ENCODE measurements around the gene HAPLN2. TPM values are rescaled to one million over a fixed set of nuclear protein-coding genes. Genes with fewer than 3 reads are reported as not detected.
A peak's percentile ranks its signal among the peaks of the same experiment; 100 is the strongest.

The HAPLN2 gene
- total and polyA plus RNA-seq, 2 donors (not counting 1 experiment from before 2014, with no cell fraction given) = 0.13 TPM; not detected in 1

GRCh38 chr1:156572663-156573018 lies 46.6 kb upstream of the HAPLN2 start:
- peaks cover 0 to 2% (median 0%) of the 10 kb centered on the region in 3 donors for H3K9me3 ChIP-seq (ENCODE audit: control extremely low read depth in 1 of 3, control insufficient read depth in 2 of 3, insufficient read depth in 1 of 3, low read length in 2 of 3)
- peaks cover 0 to 32% (median 14%) of the 10 kb centered on the region in 4 experiments for H3K27me3 ChIP-seq (replicated peaks in 1 of 4; ENCODE audit: control extremely low read depth in 1 of 4, control insufficient read depth in 3 of 4, insufficient read depth in 4 of 4, low read length in 3 of 4)
- ChIA-PET POLR2A (no interaction called here), CTCF (interaction anchor here (0.8 to 2.5 kb wide), 5 partner anchors 12 to 187 kb away, joined by 3 to 9 read pairs (median 3); no protein-coding TSS in a partner anchor)
- peaks cover 13 to 14% of the 10 kb centered on the region in 2 donors for H3K4me1 ChIP-seq (ENCODE audit: control insufficient read depth in 2 of 2, insufficient read depth in 2 of 2, low read length in 2 of 2)
- H3K27ac ChIP-seq (ENCODE audit: low read length in 2 of 2) = no peak overlapping the region
- Mint-ChIP-seq H3K27ac (peak overlapping the region; percentile 12), H3K27me3 (peaks cover 23% of the 10 kb centered on the region), H3K9me3 (ENCODE audit: insufficient read depth) (no peaks in the 10 kb centered on the region), H3K4me3 (peak overlapping the region; percentile 85), H3K4me1 (peaks cover 13% of the 10 kb centered on the region)
- no peak for ATAC-seq (ENCODE audit: low read depth)
- peak overlapping the region; percentile 54 for H3K9ac ChIP-seq (ENCODE audit: low read length)
- DNase-seq = no peak
- H3K79me2 ChIP-seq (ENCODE audit: control insufficient read depth, insufficient read depth, low read length) = no peaks in the 10 kb centered on the region
- no peaks in the 10 kb centered on the region for H4K20me1 ChIP-seq (ENCODE audit: control insufficient read depth, insufficient read depth, low read length, poor library complexity, severe bottlenecking)
- TF ChIP-seq CTCF (IDR thresholded peaks at IDR 0.05) (no peak), EZH2 (IDR thresholded peaks at IDR 0.05; ENCODE audit: borderline replicate concordance, insufficient read depth, low read depth, low read length, poor library complexity, severe bottlenecking) (no peak)
- no peaks in the 10 kb centered on the region for H3K36me3 ChIP-seq (replicated peaks in 1 of 2; ENCODE audit: control extremely low read depth in 1 of 2, control insufficient read depth in 1 of 2, extremely low read depth in 1 of 2, insufficient read depth in 2 of 2, low read length in 1 of 2)
- peak overlapping the region in 4 of 5 experiments; percentile 22 to 45 (median 28) for H3K4me3 ChIP-seq (ENCODE audit: control extremely low read depth in 1 of 5, extremely low read depth in 1 of 5, insufficient read depth in 1 of 5, low read depth in 2 of 5, low read length in 4 of 5)
- intact Hi-C loops (cut with micrococcal nuclease) = loop anchor here (1.0 to 5.0 kb wide), 3 partner anchors 35 to 116 kb away; partner anchors contain the start of gene MEF2D
- WGBS (ENCODE audit: insufficient coverage) = 45% methylated on average over 9 of the region's 10 CpGs
- H3K4me2 ChIP-seq (replicated peaks; ENCODE audit: low read depth, low read length, poor library complexity, severe bottlenecking) = peak overlapping the region; percentile 77
- H2AFZ ChIP-seq (ENCODE audit: insufficient read depth, low read depth, low read length, poor library complexity, severe bottlenecking) = peak overlapping the region; percentile 62

- Histone ChIP-seq H3K4me1 (ENCODE audit: control insufficient read depth in 2 of 2, insufficient read depth in 2 of 2, low read length in 2 of 2) (peaks cover 13 to 14% of the 10 kb centered on the region in 2 donors), H3K9me3 (ENCODE audit: control extremely low read depth in 1 of 3, control insufficient read depth in 2 of 3, insufficient read depth in 1 of 3, low read length in 2 of 3) (peaks cover 0 to 2% (median 0%) of the 10 kb centered on the region in 3 donors), H2AFZ (ENCODE audit: insufficient read depth, low read depth, low read length, poor library complexity, severe bottlenecking) (no peak overlapping the region), H3K36me3 (replicated peaks in 1 of 2; ENCODE audit: control extremely low read depth in 1 of 2, control insufficient read depth in 1 of 2, extremely low read depth in 1 of 2, insufficient read depth in 2 of 2, low read length in 1 of 2) (no peaks in the 10 kb centered on the region), H3K79me2 (ENCODE audit: control insufficient read depth, insufficient read depth, low read length) (no peaks in the 10 kb centered on the region), H3K27me3 (replicated peaks in 1 of 4; ENCODE audit: control extremely low read depth in 1 of 4, control insufficient read depth in 3 of 4, insufficient read depth in 4 of 4, low read length in 3 of 4) (peaks cover 0 to 32% (median 14%) of the 10 kb centered on the region in 4 experiments), H3K4me2 (replicated peaks; ENCODE audit: low read depth, low read length, poor library complexity, severe bottlenecking) (no peak overlapping the region), H3K9ac (ENCODE audit: low read length) (no peak overlapping the region), H4K20me1 (ENCODE audit: control insufficient read depth, insufficient read depth, low read length, poor library complexity, severe bottlenecking) (no peaks in the 10 kb centered on the region), H3K4me3 (ENCODE audit: control extremely low read depth in 1 of 5, extremely low read depth in 1 of 5, insufficient read depth in 1 of 5, low read depth in 2 of 5, low read length in 4 of 5) (no peak overlapping the region), H3K27ac (ENCODE audit: low read length in 2 of 2) (no peak overlapping the region)
- peak overlapping the region; percentile 23 for H3K4me3 Mint-ChIP-seq
- H3K9me3 Mint-ChIP-seq (ENCODE audit: insufficient read depth) = no peaks in the 10 kb centered on the region
- peaks cover 23% of the 10 kb centered on the region for H3K27me3 Mint-ChIP-seq
- TF ChIP-seq CTCF (IDR thresholded peaks at IDR 0.05) (no peak), EZH2 (IDR thresholded peaks at IDR 0.05; ENCODE audit: borderline replicate concordance, insufficient read depth, low read depth, low read length, poor library complexity, severe bottlenecking) (no peak)
- 86% methylated on average over 1 of the region's 2 CpGs for WGBS (ENCODE audit: insufficient coverage)
- H3K27ac Mint-ChIP-seq = no peak overlapping the region
- H3K4me1 Mint-ChIP-seq = peaks cover 13% of the 10 kb centered on the region
- no peak for DNase-seq
- ChIA-PET POLR2A (interaction anchor here (0.7 kb wide), 1 partner anchor 74 kb away, joined by 4 read pairs; the partner anchor contains the start of gene MEF2D), CTCF (interaction anchor here (0.9 to 2.5 kb wide), 3 partner anchors 27 to 93 kb away, joined by 3 to 7 read pairs (median 3); partner anchors contain the start of gene GPATCH4)
- ATAC-seq (ENCODE audit: low read depth) = no peak
- intact Hi-C loops (cut with micrococcal nuclease) = loop anchor here (5.0 kb wide), 1 partner anchor 33 kb away; no protein-coding TSS in a partner anchor
These were observed 45.1 kb upstream of the HAPLN2 start for GRCh38 chr1:156574039-156574633.

Data from B cell (primary cell).